ENCODE measurements around the gene METTL24.
"Not testable (repeated sequence)": the region's sequence is repeated elsewhere in the genome, so short reads cannot be mapped to it uniquely, and the experiment has no call there.

Gene METTL24

DNA sequence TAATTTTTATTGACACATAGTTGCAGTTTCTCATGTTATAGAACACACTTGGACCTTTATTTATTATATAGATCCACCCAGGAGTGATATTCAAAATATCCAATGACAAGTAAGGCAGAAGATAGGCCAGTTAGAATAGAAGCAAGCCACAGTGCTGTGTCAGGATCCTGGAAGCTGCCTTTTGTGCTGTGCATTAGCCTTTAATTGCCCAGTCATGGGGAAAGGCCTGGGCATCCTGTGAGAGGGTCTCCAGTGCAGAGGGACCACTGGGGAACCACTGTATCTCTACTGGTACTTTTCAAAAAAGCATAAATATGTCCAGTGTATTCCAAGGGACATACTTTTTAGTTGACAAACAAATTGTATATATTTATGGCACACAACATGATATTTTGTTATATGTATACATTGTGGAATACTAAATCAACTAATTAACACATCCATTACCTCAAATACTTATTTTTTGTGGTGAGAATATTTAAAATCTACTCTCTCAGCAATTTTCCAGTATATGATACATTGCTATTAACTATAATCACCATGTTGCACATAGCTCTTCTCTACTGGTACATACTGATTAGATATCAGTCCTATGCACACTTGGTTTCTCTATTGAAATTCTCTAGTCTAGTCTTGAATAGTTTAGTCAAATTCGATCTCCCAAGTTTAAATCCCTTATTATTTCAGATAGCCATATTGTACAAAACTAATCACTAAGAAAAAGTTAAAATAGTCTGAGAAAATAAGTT, 118.4 kb downstream of the METTL24 start:
- Histone ChIP-seq H3K27me3 (replicated peaks) (no peaks in the 10 kb centered on the region), H3K36me3 (replicated peaks) (peaks cover 2% of the 10 kb centered on the region), H3K27ac (no peak overlapping the region), H3K4me3 (ENCODE audit: low read depth, low read length) (no peak overlapping the region)
- no peak for DNase-seq
- in situ Hi-C loops (cut with HindIII; ENCODE audit: low pct_ligation_motif_present, low sequenced_read_pairs) = no loop called here
- TF ChIP-seq, protein P1, sequence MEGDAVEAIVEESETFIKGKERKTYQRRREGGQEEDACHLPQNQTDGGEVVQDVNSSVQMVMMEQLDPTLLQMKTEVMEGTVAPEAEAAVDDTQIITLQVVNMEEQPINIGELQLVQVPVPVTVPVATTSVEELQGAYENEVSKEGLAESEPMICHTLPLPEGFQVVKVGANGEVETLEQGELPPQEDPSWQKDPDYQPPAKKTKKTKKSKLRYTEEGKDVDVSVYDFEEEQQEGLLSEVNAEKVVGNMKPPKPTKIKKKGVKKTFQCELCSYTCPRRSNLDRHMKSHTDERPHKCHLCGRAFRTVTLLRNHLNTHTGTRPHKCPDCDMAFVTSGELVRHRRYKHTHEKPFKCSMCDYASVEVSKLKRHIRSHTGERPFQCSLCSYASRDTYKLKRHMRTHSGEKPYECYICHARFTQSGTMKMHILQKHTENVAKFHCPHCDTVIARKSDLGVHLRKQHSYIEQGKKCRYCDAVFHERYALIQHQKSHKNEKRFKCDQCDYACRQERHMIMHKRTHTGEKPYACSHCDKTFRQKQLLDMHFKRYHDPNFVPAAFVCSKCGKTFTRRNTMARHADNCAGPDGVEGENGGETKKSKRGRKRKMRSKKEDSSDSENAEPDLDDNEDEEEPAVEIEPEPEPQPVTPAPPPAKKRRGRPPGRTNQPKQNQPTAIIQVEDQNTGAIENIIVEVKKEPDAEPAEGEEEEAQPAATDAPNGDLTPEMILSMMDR (IDR thresholded peaks at IDR 0.05; ENCODE audit: low read depth, low read length, missing control alignments) = no peak

DNA sequence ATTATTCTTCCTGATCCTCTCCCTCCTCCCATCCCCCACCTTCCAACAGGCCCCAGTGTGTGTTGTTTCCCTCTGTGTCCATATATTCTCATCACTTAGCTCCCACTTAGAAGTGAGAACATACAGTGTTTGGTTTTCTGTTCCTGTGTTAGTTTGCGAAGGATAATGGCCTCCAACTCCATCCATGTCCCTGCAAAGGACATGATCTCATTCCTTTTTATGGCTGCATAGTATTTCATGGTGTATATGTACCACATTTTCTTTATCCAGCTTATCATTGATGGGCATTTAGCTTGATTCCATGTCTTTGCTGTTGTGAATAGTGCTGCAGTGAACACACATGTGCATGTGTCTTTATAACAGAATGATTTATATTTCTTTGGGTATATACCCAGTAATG, 122.1 kb downstream of the METTL24 start:
- H3K4me3 ChIP-seq (ENCODE audit: low read depth, low read length); in situ Hi-C loops (cut with HindIII; ENCODE audit: low pct_ligation_motif_present, low sequenced_read_pairs); H3K27ac ChIP-seq; DNase-seq; H3K27me3 ChIP-seq (replicated peaks); H3K36me3 ChIP-seq (replicated peaks): not testable (repeated sequence)

GRCh38 chr6:110233770-110234374, 124.3 kb downstream of the METTL24 start:
- Histone ChIP-seq H3K4me3 (ENCODE audit: low read depth, low read length) (no peak overlapping the region), H3K36me3 (replicated peaks) (peaks cover 2% of the 10 kb centered on the region), H3K27ac (no peak overlapping the region), H3K27me3 (replicated peaks) (no peaks in the 10 kb centered on the region)
- no peak for DNase-seq
- in situ Hi-C loops (cut with HindIII; ENCODE audit: low pct_ligation_motif_present, low sequenced_read_pairs) = no loop called here
- TF ChIP-seq, protein P1 (IDR thresholded peaks at IDR 0.05; ENCODE audit: low read depth, low read length, missing control alignments) = no peak

GRCh38 chr6:110232450-110232849, 125.7 kb downstream of the METTL24 start:
- in situ Hi-C loops (cut with HindIII; ENCODE audit: low pct_ligation_motif_present, low sequenced_read_pairs) = no loop called here
- TF ChIP-seq, protein P1 (IDR thresholded peaks at IDR 0.05; ENCODE audit: low read depth, low read length, missing control alignments) = no peak
- Histone ChIP-seq H3K27ac (no peak overlapping the region), H3K4me3 (ENCODE audit: low read depth, low read length) (no peak overlapping the region), H3K36me3 (replicated peaks) (peaks cover 5% of the 10 kb centered on the region), H3K27me3 (replicated peaks) (no peaks in the 10 kb centered on the region)
- DNase-seq = no peak

GRCh38 chr6:110226261-110226660, 131.9 kb downstream of the METTL24 start:
- Histone ChIP-seq H3K27ac (no peak overlapping the region), H3K4me3 (ENCODE audit: low read depth, low read length) (no peak overlapping the region), H3K36me3 (replicated peaks) (peaks cover 9% of the 10 kb centered on the region)

GRCh38 chr6:110221738-110222137, 136.4 kb downstream of the METTL24 start:
- no peak for DNase-seq
- Histone ChIP-seq H3K27ac (no peak overlapping the region), H3K4me3 (ENCODE audit: low read depth, low read length) (no peak overlapping the region), H3K36me3 (replicated peaks) (peaks cover 9% of the 10 kb centered on the region), H3K27me3 (replicated peaks) (no peaks in the 10 kb centered on the region)
- TF ChIP-seq, protein P1 (IDR thresholded peaks at IDR 0.05; ENCODE audit: low read depth, low read length, missing control alignments) = no peak
- in situ Hi-C loops (cut with HindIII; ENCODE audit: low pct_ligation_motif_present, low sequenced_read_pairs) = no loop called here

More at GRCh38 chr6:110226261-110226660, 131.9 kb downstream of the METTL24 start:
- DNase-seq = no peak
- in situ Hi-C loops (cut with HindIII; ENCODE audit: low pct_ligation_motif_present, low sequenced_read_pairs) = no loop called here
- TF ChIP-seq, protein P1 (IDR thresholded peaks at IDR 0.05; ENCODE audit: low read depth, low read length, missing control alignments) = no peak
- no peaks in the 10 kb centered on the region for H3K27me3 ChIP-seq (replicated peaks)
